Activated B cell treated with CpG ODN at 0.5 μM for 24 hours (primary cell): Measurements from ENCODE around the gene SLC29A3. TPM values are rescaled to one million over a fixed set of nuclear protein-coding genes. Genes with fewer than 3 reads are reported as not detected.

Experiments
- ATAC-seq: fragments of 200-7000 bp; cut with Tn5 transposase; one replicate; pipeline ENCODE4 v1.10.0; 2021; ENCODE audit warnings: low read depth, mild to moderate bottlenecking, moderate library complexity
- CTCF ChIA-PET: fragments of 350-600 bp; sonication (Branson Sonifier 250); formaldehyde crosslinking; loops from one replicate; lab custom pipeline; 2021; ENCODE audit warnings: antibody characterized with exemption; lab: Charles Lee
- POLR2A ChIA-PET: fragments of 350-600 bp; sonication (Branson Sonifier 250); formaldehyde crosslinking; loops from one replicate; lab custom pipeline; 2021; ENCODE audit warnings: antibody characterized with exemption; lab: Charles Lee
- DNase-seq: peaks from one replicate; pipeline ENCODE4 v3.0.0; 2022
- H3K27ac Mint-ChIP-seq: one replicate; pipeline ENCODE4 v1.8.0; 2020; ENCODE audit warnings: mixed read lengths
- H3K27me3 Mint-ChIP-seq: one replicate; pipeline ENCODE4 v1.8.0; 2021; ENCODE audit warnings: mixed read lengths
- H3K36me3 Mint-ChIP-seq: one replicate; pipeline ENCODE4 v1.8.0; 2021; ENCODE audit warnings: low read depth, mixed read lengths
- H3K4me1 Mint-ChIP-seq: one replicate; pipeline ENCODE4 v1.8.0; 2021; ENCODE audit warnings: mixed read lengths
- H3K4me3 Mint-ChIP-seq: one replicate; pipeline ENCODE4 v1.8.0; 2020; ENCODE audit warnings: mild to moderate bottlenecking, mixed read lengths
- H3K9me3 Mint-ChIP-seq: one replicate; pipeline ENCODE4 v1.8.0; 2020; ENCODE audit warnings: mixed read lengths
- CTCF ChIP-seq: fragments of 200-600 bp; IDR thresholded peaks from one replicate; pipeline ENCODE4 v1.8.0; 2022; ENCODE audit warnings: antibody characterized with exemption, mild to moderate bottlenecking
- intact Hi-C: fragments of 100-400 bp; cut with micrococcal nuclease; formaldehyde crosslinking; loops from one replicate; pipeline ENCODE4 v1.15.1; 2024
- total RNA-seq: library from RNA; stranded (reverse); gene quantifications from 2 replicates; pipeline ENCODE4 v1.2.3, GENCODE V29; 2022

Gene SLC29A3
- total RNA-seq, 1 donor from 2014 or later: 4.3 TPM

- H3K36me3 Mint-ChIP-seq: peaks cover 4% of the 10 kb centered on the region
- CTCF ChIA-PET: no interaction called here
Observed at GRCh38 chr10:71347587-71348395, 28.7 kb downstream of the SLC29A3 start.

GRCh38 chr10:71348850-71349249 is 29.8 kb downstream of the SLC29A3 start:
- H3K36me3 Mint-ChIP-seq: peaks cover 7% of the 10 kb centered on the region
- H3K4me1 Mint-ChIP-seq: no peaks in the 10 kb centered on the region
- TF ChIP-seq CTCF: no peak
- no peaks in the 10 kb centered on the region for H3K27me3 Mint-ChIP-seq
- ChIA-PET POLR2A (no interaction called here), CTCF (no interaction called here)
- ATAC-seq (no peak), DNase-seq (no peak)
- intact Hi-C loops: no loop called here
- no peak overlapping the region for H3K27ac Mint-ChIP-seq
- no peaks in the 10 kb centered on the region for H3K9me3 Mint-ChIP-seq
- H3K4me3 Mint-ChIP-seq: no peak overlapping the region

More at GRCh38 chr10:71347587-71348395, 28.7 kb downstream of the SLC29A3 start:
- Mint-ChIP-seq H3K9me3 (no peaks in the 10 kb centered on the region), H3K4me3 (no peak overlapping the region), H3K27me3 (no peaks in the 10 kb centered on the region), H3K4me1 (no peaks in the 10 kb centered on the region), H3K27ac (no peak overlapping the region)
- POLR2A ChIA-PET: no interaction called here
- no peak for DNase-seq
- no peak for TF ChIP-seq CTCF
- intact Hi-C loops: no loop called here
- ATAC-seq: no peak

GRCh38 chr10:71349406-71349805 is 30.3 kb downstream of the SLC29A3 start:
- H3K27ac Mint-ChIP-seq: no peak overlapping the region
- no peak for TF ChIP-seq CTCF
- intact Hi-C loops: no loop called here
- POLR2A ChIA-PET: no interaction called here
- H3K4me1 Mint-ChIP-seq: no peaks in the 10 kb centered on the region
- ATAC-seq (no peak), DNase-seq (no peak)
- H3K36me3 Mint-ChIP-seq: peaks cover 7% of the 10 kb centered on the region
- H3K27me3 Mint-ChIP-seq: no peaks in the 10 kb centered on the region
- H3K4me3 Mint-ChIP-seq: no peak overlapping the region
- CTCF ChIA-PET: no interaction called here
- no peaks in the 10 kb centered on the region for H3K9me3 Mint-ChIP-seq

- Mint-ChIP-seq H3K9me3 (no peaks in the 10 kb centered on the region), H3K27me3 (no peaks in the 10 kb centered on the region), H3K4me3 (no peak overlapping the region), H3K36me3 (peaks cover 8% of the 10 kb centered on the region), H3K4me1 (no peaks in the 10 kb centered on the region), H3K27ac (no peak overlapping the region)
- ChIA-PET CTCF (interaction anchor here (1.2 kb wide), 1 partner anchor 9 kb away, joined by 3 read pairs; no protein-coding TSS in a partner anchor), POLR2A (interaction anchor here (1.1 to 1.6 kb wide), 2 partner anchors 22 to 33 kb away, joined by 3 to 4 read pairs; no protein-coding TSS in a partner anchor)
- intact Hi-C loops: no loop called here
- DNase-seq (no peak), ATAC-seq (no peak)
- no peak for TF ChIP-seq CTCF
Observed at GRCh38 chr10:71351087-71351486, 32.0 kb downstream of the SLC29A3 start.

- Mint-ChIP-seq H3K9me3 (no peaks in the 10 kb centered on the region), H3K4me3 (no peak overlapping the region), H3K36me3 (peaks cover 11% of the 10 kb centered on the region), H3K4me1 (no peaks in the 10 kb centered on the region), H3K27me3 (no peaks in the 10 kb centered on the region), H3K27ac (no peak overlapping the region)
- ChIA-PET CTCF (no interaction called here), POLR2A (interaction anchor here (1.1 to 1.6 kb wide), 2 partner anchors 21 to 33 kb away, joined by 3 to 4 read pairs; no protein-coding TSS in a partner anchor)
- intact Hi-C loops: no loop called here
- ATAC-seq: no peak
- no peak for DNase-seq
- TF ChIP-seq CTCF: no peak
Observed at GRCh38 chr10:71351628-71352319, 32.7 kb downstream of the SLC29A3 start.
